Measurements from ENCODE around the gene BNIP5.

The BNIP5 gene

DNA sequence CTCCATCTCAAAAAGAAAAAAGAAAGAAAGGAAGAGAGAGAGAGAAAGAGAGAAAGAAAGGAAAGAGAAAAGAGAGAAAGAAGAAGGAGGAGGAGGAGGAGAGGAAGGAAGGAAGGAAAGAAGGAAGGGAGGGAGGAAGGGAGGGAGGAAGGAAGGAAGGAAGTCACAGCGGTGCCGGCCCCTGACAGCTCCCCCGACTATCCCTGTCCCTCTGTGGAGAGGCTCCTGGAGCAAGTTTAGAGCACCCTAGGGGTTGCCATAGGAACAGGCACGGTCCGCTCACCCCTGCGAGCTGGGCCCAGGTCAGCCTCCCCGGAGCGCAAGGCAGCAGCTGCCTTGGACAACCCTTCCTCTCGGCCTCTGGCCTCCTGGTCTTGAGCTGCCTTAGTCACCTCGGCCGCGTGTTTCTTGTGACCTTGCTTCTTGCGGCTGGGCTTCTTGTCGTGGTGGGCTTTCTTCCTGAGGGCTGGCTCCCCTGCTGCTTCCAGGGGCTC lies 6.8 kb downstream of the BNIP5 start:
- Histone ChIP-seq H3K4me3 (ENCODE audit: low read depth in 1 of 2, low read length in 2 of 2) (no peak overlapping the region), H3K4me1 (ENCODE audit: control insufficient read depth in 1 of 2, insufficient read depth in 2 of 2, low read length in 2 of 2) (peaks cover 9 to 15% of the 10 kb centered on the region in 2 donors), H3K36me3 (ENCODE audit: control insufficient read depth in 1 of 2, insufficient read depth in 2 of 2, low read length in 2 of 2) (no peaks in the 10 kb centered on the region), H3K27me3 (ENCODE audit: low read depth, low read length) (no peaks in the 10 kb centered on the region), H3K9me3 (ENCODE audit: control insufficient read depth in 1 of 2, low read length in 2 of 2) (no peaks in the 10 kb centered on the region), H3K27ac (ENCODE audit: low read length) (no peak overlapping the region)

DNA sequence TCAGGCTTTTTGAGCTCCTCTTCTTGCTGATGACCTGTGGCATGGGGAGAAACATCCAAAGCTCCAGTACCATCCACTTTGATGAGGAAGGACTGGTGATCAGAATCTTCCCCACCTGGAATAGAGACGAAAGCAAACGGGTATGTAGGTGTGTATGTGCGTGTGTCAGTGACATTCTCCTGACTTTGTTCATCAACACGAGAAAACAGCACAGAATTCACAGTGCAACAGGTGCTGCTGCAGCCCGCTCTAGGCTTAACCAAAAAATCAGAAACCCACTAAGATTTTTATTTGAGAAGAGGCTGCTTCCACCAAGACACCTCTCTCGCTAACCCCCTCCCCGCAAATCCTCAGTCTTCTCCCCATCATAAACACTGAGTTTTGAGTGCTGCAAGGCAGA lies 8.1 kb downstream of the BNIP5 start:
- no peaks in the 10 kb centered on the region for H3K27me3 ChIP-seq (ENCODE audit: low read depth, low read length)

DNA sequence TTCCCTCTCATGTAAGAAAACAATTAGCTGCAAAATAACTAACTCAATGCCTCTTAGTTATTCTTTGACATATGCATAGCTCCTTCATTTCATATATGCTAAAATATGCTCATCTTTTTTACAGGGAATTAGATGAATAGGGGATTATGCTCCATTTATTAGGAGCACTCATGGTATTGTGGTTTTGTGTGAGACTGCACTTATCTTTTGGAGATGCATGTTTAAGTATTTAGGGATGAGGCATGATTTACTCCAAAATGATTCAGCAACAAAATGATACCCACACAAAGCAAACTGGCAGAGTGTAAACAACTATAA lies 8.8 kb downstream of the BNIP5 start:
- no peak overlapping the region for H3K4me3 ChIP-seq (ENCODE audit: low read depth in 1 of 2, low read length in 2 of 2)
- H3K27me3 ChIP-seq (ENCODE audit: low read depth, low read length): no peaks in the 10 kb centered on the region
- no peaks in the 10 kb centered on the region for H3K36me3 ChIP-seq (ENCODE audit: control insufficient read depth in 1 of 2, insufficient read depth in 2 of 2, low read length in 2 of 2)
- H3K9me3 ChIP-seq (ENCODE audit: control insufficient read depth in 1 of 2, low read length in 2 of 2): no peaks in the 10 kb centered on the region
- H3K27ac ChIP-seq (ENCODE audit: low read length): no peak overlapping the region
- H3K4me1 ChIP-seq (ENCODE audit: control insufficient read depth in 1 of 2, insufficient read depth in 2 of 2, low read length in 2 of 2): peaks cover 9 to 12% of the 10 kb centered on the region in 2 donors

More for the DNA sequence above, 8.1 kb downstream of the BNIP5 start:
- H3K4me1 ChIP-seq (ENCODE audit: control insufficient read depth in 1 of 2, insufficient read depth in 2 of 2, low read length in 2 of 2): peaks cover 9 to 12% of the 10 kb centered on the region in 2 donors
- H3K9me3 ChIP-seq (ENCODE audit: control insufficient read depth in 1 of 2, low read length in 2 of 2): no peaks in the 10 kb centered on the region
- H3K4me3 ChIP-seq (ENCODE audit: low read depth in 1 of 2, low read length in 2 of 2): no peak overlapping the region
- H3K27ac ChIP-seq (ENCODE audit: low read length): no peak overlapping the region
- no peaks in the 10 kb centered on the region for H3K36me3 ChIP-seq (ENCODE audit: control insufficient read depth in 1 of 2, insufficient read depth in 2 of 2, low read length in 2 of 2)

DNA sequence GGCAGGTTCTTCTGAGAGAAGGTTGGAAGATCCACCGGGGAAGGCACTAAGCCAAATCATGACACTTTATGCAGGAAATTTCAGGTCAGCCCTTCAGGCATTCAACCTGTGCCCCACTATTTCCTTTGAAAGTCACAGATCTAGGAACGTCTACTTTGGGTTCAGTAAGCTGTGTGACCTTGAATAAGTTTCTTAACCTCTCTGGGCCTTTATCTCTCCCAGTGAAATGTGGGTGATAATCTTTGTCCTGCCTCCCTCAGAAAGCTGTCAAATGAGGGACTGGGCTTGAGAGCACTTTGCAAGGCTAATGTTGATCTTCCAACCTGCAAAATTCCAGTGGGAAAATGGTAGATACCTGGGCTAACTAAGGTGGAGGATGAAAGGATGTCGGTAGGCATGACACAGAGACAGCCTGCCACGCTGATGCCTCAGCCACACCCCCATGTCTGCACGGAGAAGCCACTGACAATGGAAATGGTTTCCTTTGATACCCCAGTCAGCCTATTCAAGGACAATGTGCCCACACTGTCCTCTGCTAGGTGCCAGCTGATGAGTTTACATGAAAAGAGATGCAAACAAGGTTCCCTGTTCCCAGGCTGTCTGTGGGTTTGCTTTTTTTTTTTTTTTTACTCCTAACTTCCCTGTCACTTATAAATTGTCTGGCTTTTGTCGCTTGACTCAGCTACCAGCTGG lies 9.3 kb downstream of the BNIP5 start:
- Histone ChIP-seq H3K27ac (ENCODE audit: low read length) (no peak overlapping the region), H3K9me3 (ENCODE audit: control insufficient read depth in 1 of 2, low read length in 2 of 2) (no peaks in the 10 kb centered on the region), H3K36me3 (ENCODE audit: control insufficient read depth in 1 of 2, insufficient read depth in 2 of 2, low read length in 2 of 2) (no peaks in the 10 kb centered on the region), H3K27me3 (ENCODE audit: low read depth, low read length) (no peaks in the 10 kb centered on the region), H3K4me3 (ENCODE audit: low read depth in 1 of 2, low read length in 2 of 2) (no peak overlapping the region), H3K4me1 (ENCODE audit: control insufficient read depth in 1 of 2, insufficient read depth in 2 of 2, low read length in 2 of 2) (peaks cover 9 to 12% of the 10 kb centered on the region in 2 donors)

DNA sequence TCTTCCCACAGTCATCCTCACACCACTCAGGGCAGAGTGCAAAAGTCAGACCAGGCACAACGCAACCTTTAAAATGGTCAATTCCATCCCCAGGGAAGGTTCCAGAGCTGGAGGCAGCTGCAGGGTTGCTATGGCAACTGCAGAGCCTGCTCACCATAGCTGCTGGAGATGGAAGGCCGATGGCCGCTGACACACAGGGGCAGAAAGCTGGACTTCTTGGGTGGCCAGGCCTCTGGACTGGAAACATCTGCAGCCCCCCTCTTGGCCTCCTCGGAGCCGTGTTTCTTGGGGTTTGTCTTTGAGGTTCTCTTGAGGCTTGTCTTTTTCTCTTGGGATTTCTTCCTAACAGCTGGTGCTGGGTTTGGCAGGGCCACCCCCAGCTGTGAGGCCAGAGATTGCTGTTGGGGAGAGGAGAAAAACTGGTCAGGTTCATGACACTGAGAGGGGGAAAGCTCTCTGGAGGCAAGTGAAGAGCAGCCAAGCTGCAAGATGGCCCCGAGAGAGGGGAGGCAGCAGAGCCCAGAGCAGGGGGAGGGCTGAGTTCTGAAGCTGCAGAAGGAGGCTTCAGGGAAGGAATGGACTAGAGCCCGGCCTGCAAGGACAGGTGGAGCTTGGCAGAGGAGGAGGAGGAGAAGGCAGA lies 10.2 kb downstream of the BNIP5 start:
- no peak overlapping the region for H3K27ac ChIP-seq (ENCODE audit: low read length)

DNA sequence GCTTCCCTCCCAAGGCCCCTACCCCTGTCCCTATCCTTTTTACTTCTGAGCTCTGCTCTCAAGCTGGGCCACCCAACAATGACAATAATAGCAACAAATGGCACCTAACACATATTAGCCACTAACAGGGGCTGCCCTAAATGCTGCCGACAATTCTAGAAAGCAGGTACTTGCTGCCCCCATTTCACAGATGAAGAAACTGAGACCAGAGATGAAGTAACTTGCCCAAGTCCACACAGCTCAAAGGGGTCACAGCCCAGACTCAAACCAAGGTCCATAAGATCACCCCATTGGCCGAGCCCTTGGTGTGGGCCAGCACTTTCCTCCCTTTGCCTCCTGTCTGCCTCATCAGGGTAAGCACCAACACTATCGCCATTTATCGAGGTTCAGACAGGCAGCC lies 12.0 kb downstream of the BNIP5 start:
- H3K36me3 ChIP-seq (ENCODE audit: control insufficient read depth in 1 of 2, insufficient read depth in 2 of 2, low read length in 2 of 2): no peaks in the 10 kb centered on the region
- H3K9me3 ChIP-seq (ENCODE audit: control insufficient read depth in 1 of 2, low read length in 2 of 2): no peaks in the 10 kb centered on the region
- no peak overlapping the region for H3K4me3 ChIP-seq (ENCODE audit: low read depth in 1 of 2, low read length in 2 of 2)
- H3K27me3 ChIP-seq (ENCODE audit: low read depth, low read length): no peaks in the 10 kb centered on the region
- no peak overlapping the region for H3K27ac ChIP-seq (ENCODE audit: low read length)
- peaks cover 9 to 12% of the 10 kb centered on the region in 2 donors for H3K4me1 ChIP-seq (ENCODE audit: control insufficient read depth in 1 of 2, insufficient read depth in 2 of 2, low read length in 2 of 2)

More for the DNA sequence above, 10.2 kb downstream of the BNIP5 start:
- Histone ChIP-seq H3K9me3 (ENCODE audit: control insufficient read depth in 1 of 2, low read length in 2 of 2) (no peaks in the 10 kb centered on the region), H3K36me3 (ENCODE audit: control insufficient read depth in 1 of 2, insufficient read depth in 2 of 2, low read length in 2 of 2) (no peaks in the 10 kb centered on the region), H3K4me1 (ENCODE audit: control insufficient read depth in 1 of 2, insufficient read depth in 2 of 2, low read length in 2 of 2) (peaks cover 9 to 12% of the 10 kb centered on the region in 2 donors), H3K27me3 (ENCODE audit: low read depth, low read length) (no peaks in the 10 kb centered on the region), H3K4me3 (ENCODE audit: low read depth in 1 of 2, low read length in 2 of 2) (no peak overlapping the region)

DNA sequence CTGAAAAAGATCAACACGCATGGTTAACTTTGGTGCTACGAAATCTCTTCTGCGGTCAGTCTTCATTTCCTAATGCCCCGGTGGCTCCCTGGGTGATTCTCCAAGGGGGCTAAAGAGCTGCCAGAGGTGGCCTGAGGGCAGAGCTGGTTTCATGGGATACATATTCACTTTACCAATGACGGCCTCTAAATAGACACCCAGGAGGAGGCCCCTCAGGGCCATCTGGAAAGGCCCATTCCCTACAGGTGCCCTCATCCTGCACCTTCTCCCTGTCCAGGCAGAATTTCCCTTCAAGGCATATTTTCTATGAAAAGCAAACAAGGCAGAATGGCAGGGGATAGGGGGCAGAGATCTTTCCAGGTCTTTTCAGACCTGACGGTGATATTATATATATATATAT lies 12.5 kb downstream of the BNIP5 start:
- Histone ChIP-seq H3K4me3 (ENCODE audit: low read depth in 1 of 2, low read length in 2 of 2) (no peak overlapping the region), H3K27ac (ENCODE audit: low read length) (no peak overlapping the region), H3K27me3 (ENCODE audit: low read depth, low read length) (no peaks in the 10 kb centered on the region), H3K4me1 (ENCODE audit: control insufficient read depth in 1 of 2, insufficient read depth in 2 of 2, low read length in 2 of 2) (peaks cover 9 to 12% of the 10 kb centered on the region in 2 donors), H3K9me3 (ENCODE audit: control insufficient read depth in 1 of 2, low read length in 2 of 2) (no peaks in the 10 kb centered on the region), H3K36me3 (ENCODE audit: control insufficient read depth in 1 of 2, insufficient read depth in 2 of 2, low read length in 2 of 2) (no peaks in the 10 kb centered on the region)

DNA sequence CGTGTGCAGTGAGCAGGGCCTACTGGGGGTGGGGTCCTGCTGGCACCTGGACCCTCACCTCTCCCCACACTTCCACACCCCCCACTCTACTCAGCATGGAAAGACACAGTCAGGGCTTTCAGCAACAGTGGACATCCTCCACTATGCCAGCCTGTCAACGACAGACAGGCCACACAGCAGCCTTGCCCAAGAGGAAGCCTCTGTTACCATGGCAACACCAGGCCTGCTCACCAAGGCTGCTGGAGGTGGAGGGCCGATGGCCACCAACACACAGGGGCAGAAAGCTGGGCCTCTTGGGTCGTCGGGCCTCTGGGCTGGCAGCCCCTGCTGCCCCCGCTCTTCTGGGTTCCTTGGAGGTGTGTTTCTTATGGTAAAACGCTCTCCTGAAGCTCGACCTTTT lies 13.6 kb downstream of the BNIP5 start:
- Histone ChIP-seq H3K27ac (ENCODE audit: low read length) (no peak overlapping the region), H3K4me3 (ENCODE audit: low read depth in 1 of 2, low read length in 2 of 2) (no peak overlapping the region), H3K27me3 (ENCODE audit: low read depth, low read length) (no peaks in the 10 kb centered on the region), H3K4me1 (ENCODE audit: control insufficient read depth in 1 of 2, insufficient read depth in 2 of 2, low read length in 2 of 2) (peaks cover 9 to 12% of the 10 kb centered on the region in 2 donors), H3K9me3 (ENCODE audit: control insufficient read depth in 1 of 2, low read length in 2 of 2) (no peaks in the 10 kb centered on the region), H3K36me3 (ENCODE audit: control insufficient read depth in 1 of 2, insufficient read depth in 2 of 2, low read length in 2 of 2) (no peaks in the 10 kb centered on the region)

DNA sequence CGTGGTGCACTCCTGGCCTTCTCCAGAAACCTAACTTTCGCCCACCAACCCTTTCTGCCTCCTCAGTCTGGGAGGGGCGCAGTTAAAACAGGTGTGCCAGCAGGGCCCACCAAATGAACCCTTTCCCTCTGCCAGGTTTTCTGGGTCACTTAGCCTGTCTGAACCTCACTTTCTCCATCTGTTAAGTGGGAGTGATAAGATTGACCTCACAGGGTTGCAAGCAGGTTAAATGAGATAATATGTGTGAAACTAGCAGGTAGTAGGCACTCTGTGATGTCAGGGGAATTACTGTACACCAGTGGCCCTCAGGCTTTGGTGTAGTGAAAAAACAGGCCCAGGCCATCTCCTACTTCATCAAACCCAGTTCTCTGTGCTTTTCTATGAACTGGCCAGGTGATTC lies 14.1 kb downstream of the BNIP5 start:
- Histone ChIP-seq H3K4me3 (ENCODE audit: low read depth in 1 of 2, low read length in 2 of 2) (no peak overlapping the region), H3K27me3 (ENCODE audit: low read depth, low read length) (no peaks in the 10 kb centered on the region), H3K4me1 (ENCODE audit: control insufficient read depth in 1 of 2, insufficient read depth in 2 of 2, low read length in 2 of 2) (peaks cover 8 to 12% of the 10 kb centered on the region in 2 donors), H3K27ac (ENCODE audit: low read length) (no peak overlapping the region), H3K36me3 (ENCODE audit: control insufficient read depth in 1 of 2, insufficient read depth in 2 of 2, low read length in 2 of 2) (no peaks in the 10 kb centered on the region), H3K9me3 (ENCODE audit: control insufficient read depth in 1 of 2, low read length in 2 of 2) (no peaks in the 10 kb centered on the region)

DNA sequence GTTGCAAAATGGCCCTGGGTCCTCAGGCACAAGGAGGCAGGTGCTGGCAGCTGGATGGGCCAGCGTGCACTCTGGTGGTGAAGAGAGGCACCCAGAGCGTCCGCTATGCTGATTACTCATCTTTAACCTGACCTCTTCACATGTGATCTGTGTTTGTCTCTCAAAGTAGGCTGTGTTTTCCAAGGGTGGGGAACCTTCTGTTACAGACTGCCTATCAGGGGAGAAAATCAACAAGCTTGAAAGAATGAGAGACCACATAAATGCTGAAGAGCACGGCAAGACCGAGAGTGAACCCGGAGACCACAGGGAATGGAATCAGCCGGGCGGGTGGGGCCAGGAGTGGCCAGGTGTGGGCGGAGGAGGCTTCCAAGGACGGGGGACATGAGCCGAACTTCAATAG lies 16.2 kb downstream of the BNIP5 start:
- Histone ChIP-seq H3K4me3 (ENCODE audit: low read depth in 1 of 2, low read length in 2 of 2) (no peak overlapping the region), H3K9me3 (ENCODE audit: control insufficient read depth in 1 of 2, low read length in 2 of 2) (no peaks in the 10 kb centered on the region), H3K27me3 (ENCODE audit: low read depth, low read length) (no peaks in the 10 kb centered on the region), H3K27ac (ENCODE audit: low read length) (no peak overlapping the region), H3K36me3 (ENCODE audit: control insufficient read depth in 1 of 2, insufficient read depth in 2 of 2, low read length in 2 of 2) (no peaks in the 10 kb centered on the region), H3K4me1 (ENCODE audit: control insufficient read depth in 1 of 2, insufficient read depth in 2 of 2, low read length in 2 of 2) (no peaks in the 10 kb centered on the region)

DNA sequence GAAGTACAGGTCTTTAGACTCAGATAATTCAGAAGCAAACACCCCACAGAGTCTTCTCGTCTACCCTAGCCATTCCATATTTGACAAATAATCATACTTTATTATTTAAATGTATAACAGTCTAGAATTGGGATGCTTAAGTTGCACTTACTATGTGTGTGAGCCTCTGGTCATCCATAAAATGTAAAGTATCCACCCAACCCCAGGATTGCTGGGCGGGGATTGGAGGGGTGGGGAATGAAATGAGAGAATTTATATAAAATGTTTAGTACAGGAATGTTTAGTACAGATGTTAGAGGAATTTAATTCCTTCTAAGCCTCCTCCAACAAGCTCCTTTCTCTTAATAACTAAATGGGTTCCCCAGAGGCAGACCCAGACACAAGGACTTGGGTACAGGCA lies 16.9 kb downstream of the BNIP5 start:
- no peak overlapping the region for H3K27ac ChIP-seq (ENCODE audit: low read length)
- H3K4me1 ChIP-seq (ENCODE audit: control insufficient read depth in 1 of 2, insufficient read depth in 2 of 2, low read length in 2 of 2): no peaks in the 10 kb centered on the region
- no peaks in the 10 kb centered on the region for H3K9me3 ChIP-seq (ENCODE audit: control insufficient read depth in 1 of 2, low read length in 2 of 2)
- H3K4me3 ChIP-seq (ENCODE audit: low read depth in 1 of 2, low read length in 2 of 2): no peak overlapping the region
- no peaks in the 10 kb centered on the region for H3K36me3 ChIP-seq (ENCODE audit: control insufficient read depth in 1 of 2, insufficient read depth in 2 of 2, low read length in 2 of 2)
- H3K27me3 ChIP-seq (ENCODE audit: low read depth, low read length): no peaks in the 10 kb centered on the region

DNA sequence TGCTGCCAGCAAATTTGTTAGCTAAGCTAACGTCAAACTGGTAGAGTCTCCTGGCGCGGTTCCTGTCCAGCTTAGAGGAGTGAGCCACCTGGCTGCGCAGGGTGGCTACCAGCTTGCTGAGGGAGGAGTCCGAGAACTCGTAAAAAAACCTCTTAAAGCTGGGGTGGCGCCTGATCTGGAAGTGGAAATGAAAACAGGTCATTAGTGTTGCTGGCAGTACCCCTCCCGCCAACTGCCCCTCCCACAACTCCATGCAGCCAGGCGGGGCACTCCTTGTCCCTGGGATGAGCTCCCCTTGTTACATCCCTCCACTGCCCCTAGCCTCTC lies 17.3 kb downstream of the BNIP5 start:
- no peak overlapping the region for H3K27ac ChIP-seq (ENCODE audit: low read length)
- H3K4me3 ChIP-seq (ENCODE audit: low read depth in 1 of 2, low read length in 2 of 2): no peak overlapping the region
- H3K36me3 ChIP-seq (ENCODE audit: control insufficient read depth in 1 of 2, insufficient read depth in 2 of 2, low read length in 2 of 2): no peaks in the 10 kb centered on the region
- no peaks in the 10 kb centered on the region for H3K27me3 ChIP-seq (ENCODE audit: low read depth, low read length)
- no peaks in the 10 kb centered on the region for H3K4me1 ChIP-seq (ENCODE audit: control insufficient read depth in 1 of 2, insufficient read depth in 2 of 2, low read length in 2 of 2)
- H3K9me3 ChIP-seq (ENCODE audit: control insufficient read depth in 1 of 2, low read length in 2 of 2): no peaks in the 10 kb centered on the region

Data from muscle layer of duodenum (tissue), 2 donors.